Activated CD4-positive, CD25-positive, alpha-beta regulatory T cell treated with anti-CD3 and anti-CD28 coated beads, Interleukin-2, amount 50 U/mL, for 72 hours (primary cell): ENCODE data around the gene NET1.

Experiments
- DNase-seq: peaks from one replicate; pipeline ENCODE4 v3.0.0; 2021

NET1 gene

DNA sequence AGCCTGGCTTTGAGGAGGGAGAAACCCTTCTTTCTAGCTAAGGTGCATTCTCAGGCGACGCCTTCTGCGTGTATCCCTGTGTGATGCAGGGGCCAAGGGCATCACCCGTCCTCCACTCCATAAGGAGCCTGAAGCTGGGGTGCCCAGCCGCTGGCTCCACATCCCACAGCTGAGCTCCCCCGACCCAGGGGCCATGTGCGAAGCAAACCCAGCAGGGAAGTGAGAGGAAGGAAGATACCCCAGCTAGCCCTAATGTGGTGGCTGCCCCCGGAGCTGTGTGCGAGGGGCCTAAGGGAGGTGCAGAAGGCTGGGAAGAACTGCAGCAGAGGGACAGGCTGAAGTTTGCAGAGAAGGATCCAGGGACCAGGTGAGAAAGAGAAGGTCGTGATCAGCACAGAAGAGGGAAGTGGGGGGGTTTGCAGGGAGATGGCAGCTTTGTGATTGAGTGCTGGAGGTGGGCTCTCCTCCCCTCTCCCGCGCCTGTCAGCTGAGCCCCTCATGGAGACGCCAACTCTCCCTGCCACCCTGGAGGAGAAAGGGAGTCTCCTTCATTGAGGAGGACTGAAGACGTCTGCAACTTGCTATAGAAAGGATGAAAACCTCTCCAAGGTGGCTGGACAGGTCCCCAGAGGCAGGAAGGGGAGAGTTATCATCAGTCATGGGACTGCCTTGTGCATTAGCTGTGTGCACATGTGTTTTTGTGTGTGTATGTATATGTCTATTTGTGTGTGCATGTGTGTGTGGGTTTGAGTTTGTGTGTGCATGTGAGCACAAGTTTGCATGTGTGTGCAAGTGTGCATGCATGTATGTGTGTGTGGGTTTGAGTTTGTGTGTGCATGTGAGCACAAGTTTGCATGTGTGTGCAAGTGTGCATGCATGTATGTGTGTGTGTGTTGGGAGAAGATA is 90.5 kb downstream of the NET1 start:
- no peak for DNase-seq

GRCh38 chr10:5503477-5503835 is 91.1 kb downstream of the NET1 start:
- no peak for DNase-seq

GRCh38 chr10:5504146-5505072 is 92.1 kb downstream of the NET1 start:
- DNase-seq, result no peak

DNA sequence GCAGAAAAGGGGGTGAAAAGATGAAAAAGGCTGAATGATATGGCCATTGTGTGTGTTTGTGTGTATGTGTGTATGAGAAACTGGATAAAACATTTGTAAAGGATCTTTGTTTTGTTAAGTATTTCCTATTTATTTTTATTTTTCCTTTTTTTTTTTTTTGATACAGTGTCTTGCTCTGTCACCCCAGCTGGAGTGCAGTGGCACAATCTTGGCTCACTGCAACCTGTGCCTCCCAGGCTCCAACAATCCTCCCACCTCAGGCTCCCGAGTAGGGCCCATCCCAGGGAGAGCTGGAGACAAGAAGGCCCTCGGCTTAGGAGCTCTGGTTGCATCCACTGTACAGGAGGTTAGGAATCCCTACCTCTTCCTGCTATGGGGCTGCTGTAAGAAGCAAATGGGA is 93.9 kb downstream of the NET1 start:
- no peak for DNase-seq

DNA sequence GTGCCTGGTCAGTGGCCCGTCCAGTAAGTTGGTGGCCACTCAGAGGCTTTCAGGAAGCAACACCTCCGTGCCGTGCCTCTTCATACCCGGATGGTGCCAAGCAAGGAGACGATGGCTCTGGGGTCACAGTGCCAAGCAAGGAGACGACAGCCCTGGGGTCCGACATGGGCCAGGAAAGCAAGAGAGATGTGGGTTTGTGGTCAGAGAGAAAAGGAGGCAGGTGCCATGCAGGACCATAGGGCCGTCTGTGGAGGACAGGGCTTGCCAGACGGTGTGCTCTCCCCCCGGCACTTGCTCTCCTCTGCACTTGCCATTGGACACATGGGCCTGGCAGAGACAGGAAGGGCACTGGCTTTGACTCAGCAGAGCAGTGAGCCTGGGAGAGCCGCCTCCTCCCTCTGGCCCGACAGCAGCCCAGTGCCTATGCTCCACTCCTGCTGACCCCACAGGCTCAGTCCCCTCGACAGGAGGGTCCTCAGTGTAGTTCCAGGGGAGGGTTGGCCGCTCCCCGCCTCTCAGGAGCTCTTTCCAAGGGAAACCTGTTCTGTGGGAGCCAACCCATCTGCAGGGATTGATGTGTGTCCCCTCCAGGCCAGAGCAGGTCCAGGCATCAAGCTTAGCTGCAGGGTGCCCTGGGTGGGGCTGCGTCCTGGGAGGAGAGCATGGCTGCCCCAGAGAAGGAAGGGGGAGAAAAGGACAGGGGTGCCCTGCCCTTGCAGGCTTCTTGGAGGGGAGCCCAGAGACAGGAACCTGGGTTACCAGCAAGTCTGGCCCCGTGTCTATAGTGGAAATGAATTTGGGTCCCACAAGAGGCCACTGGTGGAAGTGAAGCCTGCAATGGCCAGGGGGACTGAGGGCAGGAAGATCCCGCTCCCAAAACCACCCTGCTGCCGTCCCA is 94.6 kb downstream of the NET1 start:
- no peak for DNase-seq

DNA sequence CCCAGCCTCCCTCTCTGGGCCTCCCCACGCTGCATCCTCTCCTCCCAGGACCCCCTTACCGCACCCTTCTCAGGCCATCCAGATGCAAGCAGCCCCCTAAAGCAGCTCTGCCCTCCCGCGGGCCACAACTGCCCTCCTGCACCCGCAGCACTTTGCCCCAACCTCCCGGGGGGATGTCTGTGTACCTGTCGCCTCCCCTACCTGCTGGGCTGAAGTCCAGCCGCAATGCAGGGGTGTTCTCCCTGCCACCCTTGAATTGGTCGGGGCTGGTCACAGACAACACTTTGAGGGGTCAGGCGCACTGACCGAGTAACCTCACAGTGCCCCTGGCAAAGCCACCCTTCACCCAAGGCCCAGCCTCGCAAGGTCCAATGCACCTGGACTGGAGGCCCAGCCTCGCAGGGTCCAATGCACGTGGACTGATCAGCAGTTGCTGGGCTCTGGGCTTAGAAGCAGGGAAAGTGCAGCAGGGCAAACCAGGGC is 95.3 kb downstream of the NET1 start:
- DNase-seq, result no peak

GRCh38 chr10:5508161-5508604 is 95.8 kb downstream of the NET1 start:
- DNase-seq, result no peak
